Astrocyte (in vitro differentiated cells and primary cell): Measurements from ENCODE around the gene UQCC5. TPM values are rescaled to one million over a fixed set of nuclear protein-coding genes. Genes with fewer than 3 reads are reported as not detected.

Experiments
- DNase-seq: peaks from one replicate; pipeline ENCODE4 v3.0.0-alpha.2; 2010; ENCODE audit warnings: low read depth
- FAIRE-seq: peaks from 2 replicates; lab custom pipeline; 2011; peaks lifted over from hg19 to GRCh38; lab: Jason Lieb, UNC
- H2AFZ ChIP-seq: 2 replicates; pipeline ENCODE4 v1.6.0; 2012; ENCODE audit warnings: low read depth, low read length, inconsistent platforms
- H3K27ac ChIP-seq: 2 replicates; pipeline ENCODE4 v1.5.1; 2011; ENCODE audit warnings: low read depth, low read length, inconsistent platforms
- H3K27me3 ChIP-seq: 2 replicates; pipeline ENCODE4 v1.6.0; 2011; ENCODE audit warnings: low read length, inconsistent platforms; ENCODE audit not compliant: insufficient read depth
- H3K36me3 ChIP-seq: 2 replicates; pipeline ENCODE4 v1.5.1; 2011; ENCODE audit warnings: low read length, inconsistent platforms; ENCODE audit not compliant: insufficient read depth
- H3K4me1 ChIP-seq: 2 replicates; pipeline ENCODE4 v1.5.1; 2011; ENCODE audit warnings: low read length, inconsistent platforms; ENCODE audit not compliant: insufficient read depth
- H3K4me2 ChIP-seq: 2 replicates; pipeline ENCODE4 v1.6.0; 2012; ENCODE audit warnings: low read length, inconsistent platforms
- H3K4me3 ChIP-seq: 2 replicates; pipeline ENCODE4 v1.5.1; 2011; ENCODE audit warnings: low read depth, mild to moderate bottlenecking, low read length, inconsistent platforms; ENCODE audit not compliant: insufficient read depth
- H3K79me2 ChIP-seq: 2 replicates; pipeline ENCODE4 v1.6.0; 2012; ENCODE audit warnings: mild to moderate bottlenecking, low read length, inconsistent platforms; ENCODE audit not compliant: insufficient read depth
- H3K9ac ChIP-seq: 2 replicates; pipeline ENCODE4 v1.6.0; 2012; ENCODE audit warnings: mild to moderate bottlenecking, low read length, inconsistent platforms
- H3K9me3 ChIP-seq: 2 replicates; pipeline ENCODE4 v1.5.1; 2012; ENCODE audit warnings: low read depth, mild to moderate bottlenecking, low read length, inconsistent platforms; ENCODE audit not compliant: insufficient read depth
- H4K20me1 ChIP-seq: 2 replicates; pipeline ENCODE4 v1.6.0; 2012; ENCODE audit warnings: low read length, inconsistent platforms; ENCODE audit not compliant: insufficient read depth
- H3K27ac Mint-ChIP-seq: one replicate; pipeline ENCODE4 v1.8.0; 2021; ENCODE audit warnings: mild to moderate bottlenecking, mixed read lengths; ENCODE audit not compliant: unreplicated experiment
- H3K27me3 Mint-ChIP-seq: one replicate; pipeline ENCODE4 v1.8.0; 2021; ENCODE audit warnings: low read depth, mixed read lengths; ENCODE audit not compliant: unreplicated experiment
- H3K36me3 Mint-ChIP-seq: one replicate; pipeline ENCODE4 v1.8.0; 2021; ENCODE audit warnings: low read depth, mixed read lengths; ENCODE audit not compliant: unreplicated experiment
- H3K4me1 Mint-ChIP-seq: one replicate; pipeline ENCODE4 v1.8.0; 2021; ENCODE audit warnings: low read depth, mixed read lengths; ENCODE audit not compliant: unreplicated experiment
- H3K4me3 Mint-ChIP-seq: one replicate; pipeline ENCODE4 v1.8.0; 2021; ENCODE audit warnings: mild to moderate bottlenecking, moderate library complexity, mixed read lengths; ENCODE audit not compliant: unreplicated experiment
- H3K9me3 Mint-ChIP-seq: one replicate; pipeline ENCODE4 v1.8.0; 2021; ENCODE audit warnings: mild to moderate bottlenecking, mixed read lengths; ENCODE audit not compliant: unreplicated experiment
- CTCF ChIP-seq: IDR thresholded peaks from 2 replicates; pipeline ENCODE4 v1.5.1; 2011; ENCODE audit warnings: low read depth, mild to moderate bottlenecking, inconsistent platforms, low read length, moderate library complexity; ENCODE audit not compliant: insufficient read depth
- EZH2 ChIP-seq: IDR thresholded peaks from 2 replicates; pipeline ENCODE4 v1.6.1; 2012; ENCODE audit warnings: mild to moderate bottlenecking, low read length, inconsistent platforms; ENCODE audit not compliant: insufficient read depth
- total RNA-seq: library from RNA; stranded (reverse); gene quantifications from 2 replicates; pipeline ENCODE4 v1.2.1, GENCODE V29; 2021

Gene UQCC5
- total RNA-seq, 1 donor from 2014 or later, result 22.9 TPM

- H3K9ac ChIP-seq, result no peak overlapping the region
- H3K9me3 ChIP-seq, result no peaks in the 10 kb centered on the region
- no peak overlapping the region for H2AFZ ChIP-seq
- no peaks in the 10 kb centered on the region for H3K9me3 Mint-ChIP-seq
- H3K27ac Mint-ChIP-seq, result no peak overlapping the region
- H3K27ac ChIP-seq, result no peak overlapping the region
- peaks cover 9% of the 10 kb centered on the region for H3K36me3 Mint-ChIP-seq
- H3K4me2 ChIP-seq, result no peak overlapping the region
- H3K79me2 ChIP-seq, result no peaks in the 10 kb centered on the region
- no peaks in the 10 kb centered on the region for H3K4me1 Mint-ChIP-seq
- no peaks in the 10 kb centered on the region for H3K27me3 ChIP-seq
- FAIRE-seq (no peak), DNase-seq (no peak)
- H3K4me3 Mint-ChIP-seq, result no peak overlapping the region
- H3K4me1 ChIP-seq, result no peaks in the 10 kb centered on the region
- TF ChIP-seq CTCF (no peak), EZH2 (no peak)
- H3K36me3 ChIP-seq, result peaks cover 8% of the 10 kb centered on the region
- peaks cover 17% of the 10 kb centered on the region for H4K20me1 ChIP-seq
- peaks cover 21% of the 10 kb centered on the region for H3K27me3 Mint-ChIP-seq
- no peak overlapping the region for H3K4me3 ChIP-seq
These were observed 16.2 kb upstream of the UQCC5 start for GRCh38 chr3:52520141-52520667.

- Mint-ChIP-seq H3K27me3 (peaks cover 17% of the 10 kb centered on the region), H3K4me3 (no peak overlapping the region), H3K27ac (no peak overlapping the region), H3K9me3 (no peaks in the 10 kb centered on the region), H3K36me3 (peaks cover 11% of the 10 kb centered on the region), H3K4me1 (peaks cover 2% of the 10 kb centered on the region)
- peaks cover 8% of the 10 kb centered on the region for H3K36me3 ChIP-seq
- H3K9ac ChIP-seq, result no peak overlapping the region
- H3K27ac ChIP-seq, result no peak overlapping the region
- no peak for TF ChIP-seq CTCF
- TF ChIP-seq EZH2, result no peak
- H3K4me3 ChIP-seq, result no peak overlapping the region
- H3K27me3 ChIP-seq, result no peaks in the 10 kb centered on the region
- H3K79me2 ChIP-seq, result no peaks in the 10 kb centered on the region
- no peak for DNase-seq
- H3K9me3 ChIP-seq, result no peaks in the 10 kb centered on the region
- no peak overlapping the region for H2AFZ ChIP-seq
- H4K20me1 ChIP-seq, result peaks cover 24% of the 10 kb centered on the region
- H3K4me1 ChIP-seq, result no peaks in the 10 kb centered on the region
- no peak overlapping the region for H3K4me2 ChIP-seq
- no peak for FAIRE-seq
These were observed 15.5 kb upstream of the UQCC5 start for GRCh38 chr3:52520716-52521487.

GRCh38 chr3:52521488-52521824 is 14.9 kb upstream of the UQCC5 start:
- H3K4me3 Mint-ChIP-seq, result no peak overlapping the region
- H3K27me3 Mint-ChIP-seq, result peaks cover 17% of the 10 kb centered on the region
- DNase-seq (no peak), FAIRE-seq (no peak)
- H4K20me1 ChIP-seq, result peaks cover 30% of the 10 kb centered on the region
- H3K36me3 Mint-ChIP-seq, result peaks cover 12% of the 10 kb centered on the region
- H3K79me2 ChIP-seq, result no peaks in the 10 kb centered on the region
- no peaks in the 10 kb centered on the region for H3K9me3 ChIP-seq
- peaks cover 8% of the 10 kb centered on the region for H3K36me3 ChIP-seq
- H3K9ac ChIP-seq, result no peak overlapping the region
- no peak overlapping the region for H3K27ac Mint-ChIP-seq
- H2AFZ ChIP-seq, result no peak overlapping the region
- H3K4me1 ChIP-seq, result no peaks in the 10 kb centered on the region
- peaks cover 6% of the 10 kb centered on the region for H3K4me1 Mint-ChIP-seq
- no peak overlapping the region for H3K27ac ChIP-seq
- no peak overlapping the region for H3K4me3 ChIP-seq
- no peaks in the 10 kb centered on the region for H3K27me3 ChIP-seq
- no peaks in the 10 kb centered on the region for H3K9me3 Mint-ChIP-seq
- H3K4me2 ChIP-seq, result no peak overlapping the region
- TF ChIP-seq CTCF (no peak), EZH2 (no peak)
